GM12874 (cell line): ENCODE results near the gene PAGE1.

ENCODE experiments used
- TF ChIP-seq, protein P1 (sequence below): IDR thresholded peaks from 2 replicates; pipeline ENCODE4 v1.5.1; 2011; ENCODE audit warnings: low read depth, mild to moderate bottlenecking, control low read depth, low read length, moderate library complexity; ENCODE audit not compliant: insufficient read depth

Gene PAGE1

DNA sequence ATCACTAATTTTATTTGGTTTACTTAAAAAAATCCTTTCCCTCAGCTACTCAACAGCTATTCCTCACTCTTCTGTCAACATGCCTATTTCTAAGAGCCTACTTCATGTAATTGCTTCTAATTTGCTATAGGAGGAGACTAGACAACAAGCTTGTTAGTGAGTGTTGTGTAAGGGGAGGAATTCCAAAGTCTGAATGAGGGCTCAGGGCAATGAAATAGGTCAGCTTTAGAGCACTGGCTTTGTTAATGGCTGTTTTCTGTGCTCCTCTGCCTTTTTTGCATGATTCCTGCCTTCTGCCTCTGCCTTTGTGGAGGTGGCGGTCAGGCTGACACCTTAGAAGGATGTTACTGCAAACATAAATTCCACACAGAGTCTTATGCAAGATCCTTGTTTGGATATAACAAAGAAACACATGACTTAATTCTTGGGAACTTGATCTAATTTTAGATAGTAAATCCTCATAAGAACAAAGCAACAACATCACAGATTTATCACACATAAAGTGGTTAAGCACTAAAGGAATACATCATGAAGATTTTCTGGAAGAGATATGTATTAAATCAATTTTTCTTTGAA lies 15.0 kb upstream of the PAGE1 start:
- TF ChIP-seq, protein P1, sequence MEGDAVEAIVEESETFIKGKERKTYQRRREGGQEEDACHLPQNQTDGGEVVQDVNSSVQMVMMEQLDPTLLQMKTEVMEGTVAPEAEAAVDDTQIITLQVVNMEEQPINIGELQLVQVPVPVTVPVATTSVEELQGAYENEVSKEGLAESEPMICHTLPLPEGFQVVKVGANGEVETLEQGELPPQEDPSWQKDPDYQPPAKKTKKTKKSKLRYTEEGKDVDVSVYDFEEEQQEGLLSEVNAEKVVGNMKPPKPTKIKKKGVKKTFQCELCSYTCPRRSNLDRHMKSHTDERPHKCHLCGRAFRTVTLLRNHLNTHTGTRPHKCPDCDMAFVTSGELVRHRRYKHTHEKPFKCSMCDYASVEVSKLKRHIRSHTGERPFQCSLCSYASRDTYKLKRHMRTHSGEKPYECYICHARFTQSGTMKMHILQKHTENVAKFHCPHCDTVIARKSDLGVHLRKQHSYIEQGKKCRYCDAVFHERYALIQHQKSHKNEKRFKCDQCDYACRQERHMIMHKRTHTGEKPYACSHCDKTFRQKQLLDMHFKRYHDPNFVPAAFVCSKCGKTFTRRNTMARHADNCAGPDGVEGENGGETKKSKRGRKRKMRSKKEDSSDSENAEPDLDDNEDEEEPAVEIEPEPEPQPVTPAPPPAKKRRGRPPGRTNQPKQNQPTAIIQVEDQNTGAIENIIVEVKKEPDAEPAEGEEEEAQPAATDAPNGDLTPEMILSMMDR: no peak

DNA sequence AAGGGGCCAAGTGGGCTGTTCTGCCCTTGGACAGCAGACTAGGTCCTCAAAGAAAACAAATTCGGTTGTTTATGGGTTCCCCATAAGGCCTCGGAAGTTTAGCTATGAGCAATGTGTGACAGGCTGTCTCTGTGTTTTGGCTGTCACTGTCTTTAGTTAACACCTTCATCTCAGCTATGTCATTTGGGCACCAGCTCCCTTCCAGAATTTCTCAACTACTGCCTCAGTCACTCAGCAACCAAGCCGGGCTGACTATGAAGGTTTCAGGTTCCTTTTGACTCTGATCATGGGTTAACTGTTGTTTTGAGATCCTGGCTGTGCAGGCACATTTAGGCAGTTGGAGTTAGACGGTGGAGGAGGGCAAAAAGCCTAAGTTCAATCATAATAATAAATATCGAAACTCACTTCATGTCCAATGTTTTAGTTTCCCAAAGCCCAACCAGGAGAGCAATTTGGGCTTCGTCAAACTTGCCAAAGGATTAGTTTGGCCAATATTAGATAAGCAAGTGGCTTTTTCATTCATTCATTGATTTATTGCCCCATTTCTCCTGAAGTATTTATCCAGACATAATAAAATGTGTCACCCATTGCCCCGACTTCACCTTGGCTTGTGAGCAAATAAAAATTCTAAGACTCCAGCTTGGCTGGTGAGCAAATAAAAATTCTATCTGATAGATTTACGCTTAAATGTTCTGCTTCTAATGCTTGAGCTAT lies 9.1 kb upstream of the PAGE1 start:
- TF ChIP-seq, protein P1: no peak

DNA sequence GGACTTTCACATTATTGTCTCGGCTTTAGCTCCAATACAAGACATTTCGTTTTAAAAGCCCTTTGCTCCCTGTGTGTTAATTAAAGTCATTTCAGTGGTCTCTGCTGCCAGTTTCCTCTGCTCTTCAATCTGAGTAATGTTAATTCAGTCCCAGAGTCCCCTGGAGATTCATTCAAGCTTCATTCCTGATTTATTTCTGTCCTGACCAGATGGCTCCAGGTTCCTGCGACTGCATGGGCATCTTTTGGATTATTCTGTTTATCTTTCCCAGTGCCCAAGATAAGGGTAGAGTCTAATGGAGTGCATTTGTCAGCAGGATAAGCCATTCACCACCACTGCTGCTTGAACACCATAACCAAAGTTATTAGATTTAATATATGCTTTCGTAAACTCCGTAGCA lies 6.1 kb upstream of the PAGE1 start:
- TF ChIP-seq, protein P1: no peak

DNA sequence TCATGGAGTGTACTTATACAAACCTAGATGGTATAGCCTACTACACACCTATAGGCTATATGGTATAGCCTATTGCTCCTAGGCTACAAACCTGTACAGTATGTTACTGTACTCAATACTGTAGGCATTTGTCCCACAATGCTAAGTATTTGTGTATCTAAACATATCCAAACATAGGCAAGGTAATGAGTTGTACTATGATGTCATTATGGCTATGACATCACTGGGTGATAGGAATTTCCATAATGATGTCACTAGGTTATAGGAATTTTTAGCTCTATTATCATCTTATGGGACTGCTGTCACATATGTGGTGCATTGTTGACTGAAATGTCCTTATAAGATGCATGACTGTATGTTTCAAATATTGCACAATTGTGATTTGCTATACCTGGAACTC lies 5.5 kb upstream of the PAGE1 start:
- TF ChIP-seq, protein P1: no peak

DNA sequence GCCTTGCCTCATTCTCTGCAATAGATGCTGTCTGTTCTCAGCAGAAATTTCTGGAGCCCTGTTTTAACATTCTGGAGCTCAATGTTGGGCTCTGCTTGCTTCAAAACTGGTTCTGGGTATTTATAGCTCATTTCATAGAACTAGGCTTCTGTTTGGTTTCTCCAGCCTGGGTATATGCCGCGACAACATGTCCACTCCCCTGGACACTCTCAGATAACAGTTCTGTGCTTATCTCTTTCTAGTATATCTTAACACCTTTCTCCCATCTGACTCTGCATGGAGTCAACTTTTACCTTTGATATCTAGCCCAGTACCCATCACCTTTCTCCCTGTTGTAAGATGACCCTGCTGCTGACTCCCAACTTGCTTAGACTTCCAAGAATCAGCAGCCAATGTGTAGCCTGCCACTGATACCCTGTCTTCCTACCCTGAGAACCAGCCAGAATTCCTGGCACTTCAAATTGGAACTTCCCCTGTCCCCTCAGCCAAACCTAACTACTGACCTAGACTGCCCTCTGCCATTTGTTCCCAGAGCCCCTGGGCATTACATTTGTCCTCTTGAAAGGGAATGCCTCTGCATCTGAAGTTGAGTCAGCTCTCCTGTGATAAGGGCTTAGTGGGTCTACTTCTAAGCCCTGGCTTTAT lies 20.6 kb downstream of the PAGE1 start:
- TF ChIP-seq, protein P1: no peak

DNA sequence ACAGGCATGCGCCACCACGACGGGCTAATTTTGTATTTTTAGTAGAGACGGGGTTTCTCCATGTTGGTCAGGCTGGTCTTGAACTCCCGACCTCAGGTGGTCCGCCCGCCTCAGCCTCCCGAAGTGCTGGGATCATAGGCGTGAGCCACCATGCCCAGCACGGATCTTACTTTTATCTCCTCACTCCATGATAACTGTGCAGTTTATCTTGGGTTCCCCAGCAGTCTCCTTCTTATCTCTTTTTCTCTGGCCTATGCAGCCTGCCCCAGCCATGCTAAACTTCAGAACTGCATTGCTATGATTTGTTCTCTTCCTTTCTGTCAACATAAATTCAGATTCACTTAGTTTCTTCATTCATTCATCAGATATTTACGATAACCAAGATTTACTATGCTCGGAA lies 22.4 kb downstream of the PAGE1 start:
- TF ChIP-seq, protein P1: no peak

DNA sequence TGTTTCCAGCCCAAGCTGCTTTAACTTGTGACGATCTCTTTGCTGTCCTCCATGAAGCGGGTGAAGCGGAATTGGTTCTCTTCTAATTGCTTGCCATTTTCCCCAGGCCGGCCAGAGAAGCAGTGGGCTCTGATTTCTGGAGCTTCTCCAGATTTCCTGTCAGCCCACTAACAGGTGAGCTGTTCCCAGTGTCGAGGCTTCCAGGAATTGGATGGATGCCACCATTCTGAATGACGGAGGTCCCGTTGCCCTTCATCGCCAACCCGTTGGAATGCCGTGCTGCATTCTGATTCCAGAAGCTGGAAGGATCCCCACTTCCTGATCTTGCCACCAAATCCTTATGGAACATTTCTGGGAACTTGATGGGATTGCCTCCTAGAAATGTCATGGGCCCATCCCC lies 31.0 kb downstream of the PAGE1 start:
- TF ChIP-seq, protein P1: no peak
